ENCODE data around the gene LRCOL1.

The LRCOL1 gene

DNA sequence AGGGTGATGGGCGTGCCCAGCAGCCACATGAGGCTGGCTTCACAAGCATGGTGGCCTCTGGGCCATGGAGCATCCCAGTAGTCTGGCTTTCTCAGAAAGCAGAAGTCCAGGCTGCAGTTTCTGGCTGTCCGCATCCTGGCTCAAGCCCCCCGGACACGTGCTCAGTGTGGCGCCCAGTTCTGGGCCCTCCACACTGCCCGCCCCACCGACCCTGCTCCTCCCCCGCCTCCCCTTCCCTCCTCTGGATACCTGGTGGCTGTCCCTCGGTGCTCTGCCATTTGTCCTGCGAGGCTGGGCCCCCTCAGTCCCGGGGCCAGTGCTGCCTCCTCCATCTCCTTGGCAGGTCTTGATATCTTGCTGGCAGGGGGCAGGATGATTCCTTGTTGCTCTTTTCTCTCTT is 31.6 kb downstream of the LRCOL1 start:
- TF ChIP-seq CTCF (IDR thresholded peaks at IDR 0.05; ENCODE audit: insufficient read depth, low read length, poor library complexity, severe bottlenecking) = no peak
- DNase-seq (ENCODE audit: extremely low read depth, insufficient read length) = no peak
- peaks cover 4% of the 10 kb centered on the region for H3K36me3 ChIP-seq (ENCODE audit: control insufficient read depth, insufficient read depth, low read length)
- H3K27me3 ChIP-seq (replicated peaks; ENCODE audit: control insufficient read depth, insufficient read depth, low read length) = no peaks in the 10 kb centered on the region
- no peak overlapping the region for H3K4me3 ChIP-seq (replicated peaks; ENCODE audit: low read depth, low read length)

- peaks cover 4% of the 10 kb centered on the region for H3K36me3 ChIP-seq (ENCODE audit: control insufficient read depth, insufficient read depth, low read length)
- DNase-seq (ENCODE audit: extremely low read depth, insufficient read length) = no peak
- H3K27me3 ChIP-seq (replicated peaks; ENCODE audit: control insufficient read depth, insufficient read depth, low read length) = no peaks in the 10 kb centered on the region
- no peak overlapping the region for H3K4me3 ChIP-seq (replicated peaks; ENCODE audit: low read depth, low read length)
- TF ChIP-seq CTCF (IDR thresholded peaks at IDR 0.05; ENCODE audit: insufficient read depth, low read length, poor library complexity, severe bottlenecking) = no peak
Measured at GRCh38 chr12:132578118-132578517, 32.3 kb downstream of the LRCOL1 start.

GRCh38 chr12:132577191-132577920 is 33.0 kb downstream of the LRCOL1 start:
- no peak for TF ChIP-seq CTCF (IDR thresholded peaks at IDR 0.05; ENCODE audit: insufficient read depth, low read length, poor library complexity, severe bottlenecking)
- Histone ChIP-seq H3K27me3 (replicated peaks; ENCODE audit: control insufficient read depth, insufficient read depth, low read length) (no peaks in the 10 kb centered on the region), H3K4me3 (replicated peaks; ENCODE audit: low read depth, low read length) (no peak overlapping the region), H3K36me3 (ENCODE audit: control insufficient read depth, insufficient read depth, low read length) (peaks cover 4% of the 10 kb centered on the region)
- no peak for DNase-seq (ENCODE audit: extremely low read depth, insufficient read length)

DNA sequence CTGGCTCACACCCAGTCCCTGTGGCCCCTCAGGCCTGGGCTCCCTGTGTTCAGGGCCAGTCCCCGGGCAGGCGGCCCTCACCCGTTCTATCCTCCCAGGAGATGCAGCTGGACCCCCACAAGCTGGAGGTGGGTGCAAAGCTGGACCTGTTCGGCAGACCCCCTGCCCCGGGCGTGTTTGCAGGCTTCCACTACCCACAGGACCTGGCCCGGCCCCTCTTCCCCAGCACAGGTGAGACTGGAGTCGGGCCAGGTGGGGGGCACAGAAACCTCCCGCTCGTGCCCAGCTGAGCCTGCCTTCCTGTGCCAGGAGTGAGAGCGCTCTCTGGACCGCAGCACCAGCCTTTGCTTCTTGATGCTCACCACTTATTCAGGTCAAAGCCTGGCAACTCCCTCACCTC is 33.7 kb downstream of the LRCOL1 start:
- peaks cover 4% of the 10 kb centered on the region for H3K36me3 ChIP-seq (ENCODE audit: control insufficient read depth, insufficient read depth, low read length)
- no peak for TF ChIP-seq CTCF (IDR thresholded peaks at IDR 0.05; ENCODE audit: insufficient read depth, low read length, poor library complexity, severe bottlenecking)
- no peaks in the 10 kb centered on the region for H3K27me3 ChIP-seq (replicated peaks; ENCODE audit: control insufficient read depth, insufficient read depth, low read length)
- DNase-seq (ENCODE audit: extremely low read depth, insufficient read length) = no peak
- H3K4me3 ChIP-seq (replicated peaks; ENCODE audit: low read depth, low read length) = no peak overlapping the region

- Histone ChIP-seq H3K27me3 (replicated peaks; ENCODE audit: control insufficient read depth, insufficient read depth, low read length) (no peaks in the 10 kb centered on the region), H3K36me3 (ENCODE audit: control insufficient read depth, insufficient read depth, low read length) (peaks cover 2% of the 10 kb centered on the region), H3K4me3 (replicated peaks; ENCODE audit: low read depth, low read length) (no peak overlapping the region)
- DNase-seq (ENCODE audit: extremely low read depth, insufficient read length) = no peak
- no peak for TF ChIP-seq CTCF (IDR thresholded peaks at IDR 0.05; ENCODE audit: insufficient read depth, low read length, poor library complexity, severe bottlenecking)
Measured at GRCh38 chr12:132575661-132576060, 34.7 kb downstream of the LRCOL1 start.

Data from GM06990 (cell line).